T47D (cell line): ENCODE measurements around the gene UFD1.

ENCODE experiments used
- DNase-seq, 2 experiments: peaks; one replicate each; pipeline versions ENCODE4 v3.0.0 to v3.0.0-alpha.2; 2011 to 2012; ENCODE audit warnings: low read depth in 1 of 2, low spot score in 1 of 2
- JUND ChIP-seq: IDR thresholded peaks from 2 replicates; pipeline ENCODE4 v1.6.1; 2012; ENCODE audit warnings: low read depth
- in situ Hi-C: cut with HindIII; loops from 2 replicates; pipeline ENCODE4 v1.10.0; 2016; ENCODE audit warnings: low sequenced_read_pairs, low pct_unique_long_range_greater_than_20kb

The UFD1 gene

GRCh38 chr22:19406846-19407245 is 72.1 kb downstream of the UFD1 start:
- TF ChIP-seq JUND, result no peak
- in situ Hi-C loops, result no loop called here
- no peak for DNase-seq

- no peak for TF ChIP-seq JUND
- no peak for DNase-seq
- in situ Hi-C loops, result no loop called here
These were observed 72.6 kb downstream of the UFD1 start for GRCh38 chr22:19406281-19406811.

GRCh38 chr22:19405652-19406051 is 73.3 kb downstream of the UFD1 start:
- DNase-seq, result no peak
- in situ Hi-C loops, result no loop called here
- TF ChIP-seq JUND, result no peak

- TF ChIP-seq JUND, result no peak
- no peak for DNase-seq
- in situ Hi-C loops, result no loop called here
These were observed 73.9 kb downstream of the UFD1 start for GRCh38 chr22:19405133-19405532.

- DNase-seq, result no peak
- in situ Hi-C loops, result no loop called here
- no peak for TF ChIP-seq JUND
These were observed 74.3 kb downstream of the UFD1 start for GRCh38 chr22:19404676-19405075.

GRCh38 chr22:19402642-19403191 is 76.3 kb downstream of the UFD1 start:
- in situ Hi-C loops, result no loop called here

GRCh38 chr22:19401483-19401882 is 77.5 kb downstream of the UFD1 start:
- in situ Hi-C loops, result no loop called here
- DNase-seq, result no peak

More at GRCh38 chr22:19402642-19403191, 76.3 kb downstream of the UFD1 start:
- no peak for TF ChIP-seq JUND
- no peak for DNase-seq

GRCh38 chr22:19400881-19401280 is 78.1 kb downstream of the UFD1 start:
- in situ Hi-C loops, result no loop called here
- TF ChIP-seq JUND, result no peak
- no peak for DNase-seq

More at GRCh38 chr22:19401483-19401882, 77.5 kb downstream of the UFD1 start:
- no peak for TF ChIP-seq JUND
